Erythroblast (primary cell): ENCODE data around the gene IGFL4.

ENCODE experiments used
- DNase-seq, 2 experiments: peaks; one replicate each; lab custom pipeline; 2025; lab: John Stamatoyannopoulos, UW
- GATA1 ChIP-seq: IDR thresholded peaks from 2 replicates; pipeline ENCODE4 v1.6.1; 2011; ENCODE audit warnings: low read depth, mild to moderate bottlenecking, control low read depth, low read length, moderate library complexity
- POLR2A ChIP-seq: IDR thresholded peaks from 2 replicates; pipeline ENCODE4 v1.6.1; 2011; ENCODE audit warnings: mild to moderate bottlenecking, low read length

The IGFL4 gene

DNA sequence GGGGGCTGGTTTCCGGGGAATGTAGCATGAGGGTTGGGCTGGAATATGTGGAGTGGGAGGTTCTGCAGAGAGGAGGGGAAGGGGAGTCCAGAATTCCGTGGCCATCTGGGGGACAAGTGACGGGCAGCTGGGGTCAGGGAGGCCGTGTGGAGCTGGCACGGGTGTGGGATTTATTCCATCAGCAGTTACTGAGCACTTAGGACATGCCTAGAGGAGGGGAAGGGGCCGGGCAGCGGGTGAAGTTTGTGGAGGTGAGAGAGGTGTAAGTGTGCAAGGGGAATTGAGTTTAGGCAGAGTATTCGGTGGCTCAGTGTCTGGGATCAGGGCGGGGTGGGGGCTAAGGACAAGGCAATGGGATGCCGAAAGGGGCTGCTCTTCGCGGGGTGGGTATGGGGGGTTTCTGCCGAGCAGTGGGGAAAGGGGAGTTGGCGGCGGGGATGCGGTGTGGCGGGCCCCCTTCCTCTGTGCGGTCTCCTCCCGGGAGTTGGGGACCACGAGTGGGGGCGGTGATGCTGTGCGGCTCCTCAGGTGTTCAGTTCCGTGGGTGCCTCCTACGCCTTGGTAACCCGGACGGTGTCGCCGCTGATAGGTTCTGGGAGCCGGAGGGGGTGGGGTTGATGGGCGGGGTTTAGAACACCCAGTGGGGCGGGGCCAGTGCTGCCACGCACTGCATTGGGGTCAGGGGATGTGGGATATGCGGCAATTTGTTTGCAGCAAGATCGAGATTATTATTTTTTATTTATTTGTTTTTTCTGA is 40.1 kb downstream of the IGFL4 start:
- peak; percentile 38 to 67 for DNase-seq
- TF ChIP-seq POLR2A: no peak
- TF ChIP-seq GATA1: no peak

- no peak for TF ChIP-seq POLR2A
- TF ChIP-seq GATA1: no peak
- DNase-seq: peak; percentile 16 to 71
Measured at GRCh38 chr19:45999653-46000121, 41.1 kb downstream of the IGFL4 start.

DNA sequence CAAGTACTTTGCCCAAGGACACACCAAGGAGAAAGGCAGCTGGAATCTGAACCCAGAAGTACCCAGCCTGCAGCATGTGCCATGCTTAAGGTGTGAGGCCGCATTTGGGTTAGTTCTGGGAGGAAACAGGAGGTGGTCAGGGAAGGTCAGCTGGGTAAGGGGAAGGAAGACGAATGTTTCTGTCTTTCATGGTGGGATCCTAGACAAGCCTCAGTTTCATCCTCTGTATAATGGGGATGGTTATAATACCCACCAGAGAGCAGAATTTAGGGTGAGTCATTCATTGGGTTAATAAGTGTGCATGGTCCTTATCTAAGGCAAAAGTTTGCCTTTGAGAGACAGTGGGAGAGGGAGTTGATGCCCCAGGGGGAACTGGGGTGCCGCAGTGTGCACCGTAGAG is 42.0 kb downstream of the IGFL4 start:
- no peak for DNase-seq
- no peak for TF ChIP-seq POLR2A
- no peak for TF ChIP-seq GATA1

GRCh38 chr19:45996933-45997332 is 43.9 kb downstream of the IGFL4 start:
- no peak for DNase-seq
- TF ChIP-seq GATA1: no peak
- TF ChIP-seq POLR2A: no peak

DNA sequence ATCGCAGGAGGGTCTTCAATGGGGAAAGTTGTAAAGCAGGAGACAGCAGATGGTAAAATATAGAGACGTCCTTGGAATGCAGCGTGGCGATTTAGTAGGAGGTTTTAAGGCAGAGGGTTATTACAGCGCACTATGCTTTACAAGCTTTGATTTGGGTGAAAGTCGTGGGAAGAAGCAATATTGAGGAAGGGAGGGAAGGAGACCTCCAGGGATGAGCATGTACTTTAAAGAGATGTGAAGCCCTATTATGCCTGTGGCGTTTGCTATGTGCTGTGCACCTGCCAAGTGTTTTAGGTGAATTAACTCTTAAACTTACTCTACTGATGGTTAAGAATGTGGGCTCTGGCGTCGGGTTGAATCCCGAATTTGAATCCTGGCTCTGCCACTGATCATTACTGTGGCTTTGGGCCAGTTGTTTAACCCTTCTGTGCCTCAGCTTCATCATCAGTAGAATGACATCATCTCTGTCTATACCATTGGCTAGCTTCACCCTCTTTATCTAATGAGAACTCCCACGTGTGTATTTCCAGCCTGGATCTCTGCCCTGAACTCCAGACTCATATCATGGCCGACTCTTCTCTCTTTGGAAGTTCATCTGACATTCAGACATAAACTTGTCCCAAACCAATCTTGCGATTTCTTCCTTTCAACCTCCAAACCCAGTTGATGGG is 45.0 kb downstream of the IGFL4 start:
- TF ChIP-seq GATA1 (no peak), POLR2A (peak; percentile 49)
- DNase-seq: peak in 1 of 2 experiments; percentile 51

GRCh38 chr19:45994998-45995714 is 45.6 kb downstream of the IGFL4 start, which contains the start of gene CCDC61:
TSS of gene CCDC61 (plus strand) at chr19:45995467. CDS start at chr19:46003019, 7,552 bp downstream.
- no peak for TF ChIP-seq GATA1
- TF ChIP-seq POLR2A: peak; percentile 77
- DNase-seq: peak; percentile 99

- no peak for TF ChIP-seq GATA1
- TF ChIP-seq POLR2A: no peak
- DNase-seq: no peak
Measured at GRCh38 chr19:45994456-45994997, 46.3 kb downstream of the IGFL4 start.

GRCh38 chr19:45990113-45990728 is 50.6 kb downstream of the IGFL4 start:
- no peak for TF ChIP-seq POLR2A
- no peak for TF ChIP-seq GATA1
- DNase-seq: no peak
